MM.1S (cell line): ENCODE measurements around the gene PALM3.
"Not testable (repeated sequence)": the region's sequence is repeated elsewhere in the genome, so short reads cannot be mapped to it uniquely, and the experiment has no call there.

ENCODE experiments used
- DNase-seq: peaks from one replicate; pipeline ENCODE4 v3.0.0-alpha.2; 2015
- H2AFZ ChIP-seq: fragments of 300-600 bp; sonication (generic); 2 replicates; pipeline ENCODE4 v1.6.0; 2016; ENCODE audit warnings: antibody characterized with exemption, low read length
- H3F3A ChIP-seq: fragments of 300-600 bp; sonication (generic); 2 replicates; pipeline ENCODE4 v1.6.1; 2016; ENCODE audit warnings: mild to moderate bottlenecking, antibody characterized with exemption, low read length, moderate library complexity, mixed read lengths; ENCODE audit not compliant: insufficient read depth
- H3K27ac ChIP-seq: fragments of 300-600 bp; sonication (generic); 2 replicates; pipeline ENCODE4 v1.5.1; 2016; ENCODE audit warnings: mild to moderate bottlenecking, low read length
- H3K27me3 ChIP-seq: fragments of 300-600 bp; sonication (generic); replicated peaks from 2 replicates; pipeline ENCODE4 v1.6.0; 2016; ENCODE audit warnings: low read length; ENCODE audit not compliant: insufficient read depth
- H3K36me3 ChIP-seq: fragments of 300-600 bp; sonication (generic); replicated peaks from 2 replicates; pipeline ENCODE4 v1.6.1; 2016; ENCODE audit warnings: mild to moderate bottlenecking, low read length, mixed read lengths; ENCODE audit not compliant: insufficient read depth
- H3K4me1 ChIP-seq: fragments of 300-600 bp; sonication (generic); 2 replicates; pipeline ENCODE4 v1.6.1; 2016; ENCODE audit warnings: low read length, mixed read lengths
- H3K4me2 ChIP-seq: fragments of 300-600 bp; sonication (generic); 2 replicates; pipeline ENCODE4 v1.6.0; 2016; ENCODE audit warnings: low read depth, low read length
- H3K4me3 ChIP-seq: fragments of 300-600 bp; sonication (generic); 2 replicates; pipeline ENCODE4 v1.5.1; 2016; ENCODE audit warnings: low read length, mixed read lengths
- H3K79me2 ChIP-seq: fragments of 300-600 bp; sonication (generic); 2 replicates; pipeline ENCODE4 v1.6.1; 2016; ENCODE audit warnings: mixed run types, low read length, mixed read lengths
- H3K9ac ChIP-seq: fragments of 300-600 bp; sonication (generic); 2 replicates; pipeline ENCODE4 v1.6.1; 2016; ENCODE audit warnings: low read length, mixed read lengths
- H3K9me2 ChIP-seq: fragments of 300-600 bp; sonication (generic); replicated peaks from 2 replicates; pipeline ENCODE4 v1.6.1; 2016; ENCODE audit warnings: mild to moderate bottlenecking, low read length, mixed read lengths; ENCODE audit not compliant: insufficient read depth
- H3K9me3 ChIP-seq: fragments of 300-600 bp; sonication (generic); replicated peaks from 2 replicates; pipeline ENCODE4 v1.6.1; 2016; ENCODE audit warnings: mild to moderate bottlenecking, low read length, mixed read lengths; ENCODE audit not compliant: insufficient read depth
- H4K20me1 ChIP-seq: fragments of 300-600 bp; sonication (generic); 2 replicates; pipeline ENCODE4 v1.6.1; 2016; ENCODE audit warnings: mild to moderate bottlenecking, low read length, moderate library complexity, mixed read lengths; ENCODE audit not compliant: insufficient read depth
- CTCF ChIP-seq: fragments of 300-600 bp; sonication (generic); IDR thresholded peaks from 2 replicates; pipeline ENCODE4 v1.5.1; 2016; ENCODE audit warnings: antibody characterized with exemption, low read length, mixed read lengths
- EZH2 ChIP-seq: fragments of 300-600 bp; sonication (generic); optimal IDR thresholded peaks from 2 replicates; pipeline ENCODE3; 2017; ENCODE audit warnings: low read depth, mild to moderate bottlenecking, antibody characterized with exemption, low read length, mixed read lengths
- EZH2phosphoT487 ChIP-seq: fragments of 300-600 bp; sonication (generic); IDR thresholded peaks from 2 replicates; pipeline ENCODE4 v1.6.1; 2018; ENCODE audit warnings: antibody characterized with exemption, low read length

The PALM3 gene

GRCh38 chr19:14053500-14053899, 8.4 kb downstream of the PALM3 start:
- Histone ChIP-seq H2AFZ (no peak overlapping the region), H3K4me1 (no peaks in the 10 kb centered on the region), H4K20me1 (no peaks in the 10 kb centered on the region), H3K4me2 (no peak overlapping the region), H3K9ac (no peak overlapping the region), H3F3A (no peaks in the 10 kb centered on the region), H3K27ac (no peak overlapping the region), H3K9me2 (no peaks in the 10 kb centered on the region), H3K79me2 (no peaks in the 10 kb centered on the region), H3K9me3 (no peaks in the 10 kb centered on the region), H3K27me3 (peaks cover 17% of the 10 kb centered on the region), H3K36me3 (no peaks in the 10 kb centered on the region), H3K4me3 (no peak overlapping the region)
- DNase-seq = no peak
- TF ChIP-seq EZH2 (no peak), EZH2phosphoT487 (no peak), CTCF (no peak)

- H2AFZ ChIP-seq = no peak overlapping the region
These were observed 8.8 kb downstream of the PALM3 start for GRCh38 chr19:14053032-14053431.

DNA sequence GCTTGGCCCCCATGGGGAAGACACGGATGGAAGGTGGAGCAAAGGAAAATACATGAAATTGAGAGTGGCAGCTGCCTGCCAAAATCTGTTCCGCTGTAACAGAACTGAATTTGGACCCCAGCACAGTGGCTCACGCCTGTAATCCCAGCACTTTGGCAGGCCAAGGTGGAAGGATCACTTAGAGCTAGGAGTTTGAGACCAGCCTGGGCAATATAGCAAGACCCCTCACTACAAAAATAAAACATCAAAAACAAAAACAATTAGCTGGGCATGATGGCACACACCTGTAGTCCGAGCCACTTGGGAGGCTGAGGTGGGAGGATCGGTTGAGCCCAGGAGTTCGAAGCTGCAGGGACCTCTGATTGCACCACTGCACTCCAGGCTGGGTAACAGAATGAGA, 9.4 kb downstream of the PALM3 start:
- H3K27ac ChIP-seq = no peak overlapping the region
- no peaks in the 10 kb centered on the region for H3K4me1 ChIP-seq
- H3K79me2 ChIP-seq = no peaks in the 10 kb centered on the region
- no peaks in the 10 kb centered on the region for H3F3A ChIP-seq
- no peaks in the 10 kb centered on the region for H4K20me1 ChIP-seq
- H3K4me3 ChIP-seq = no peak overlapping the region
- TF ChIP-seq EZH2phosphoT487 = no peak
- H3K36me3 ChIP-seq = no peaks in the 10 kb centered on the region
- H3K4me2 ChIP-seq = no peak overlapping the region
- no peak overlapping the region for H2AFZ ChIP-seq
- peaks cover 8% of the 10 kb centered on the region; the same call in 1 of the 2 replicates for H3K27me3 ChIP-seq
- DNase-seq = no peak
- H3K9ac ChIP-seq = no peak overlapping the region
- no peaks in the 10 kb centered on the region for H3K9me2 ChIP-seq
- no peaks in the 10 kb centered on the region for H3K9me3 ChIP-seq

More at GRCh38 chr19:14053032-14053431, 8.8 kb downstream of the PALM3 start:
- Histone ChIP-seq H3K9me2 (no peaks in the 10 kb centered on the region), H3K4me1 (no peaks in the 10 kb centered on the region), H3K9me3 (no peaks in the 10 kb centered on the region), H3K27me3 (peaks cover 12% of the 10 kb centered on the region), H3K36me3 (no peaks in the 10 kb centered on the region), H3K27ac (no peak overlapping the region), H3K4me2 (no peak overlapping the region), H3K4me3 (no peak overlapping the region), H3K9ac (no peak overlapping the region), H4K20me1 (no peaks in the 10 kb centered on the region), H3F3A (no peaks in the 10 kb centered on the region), H3K79me2 (no peaks in the 10 kb centered on the region)
- no peak for TF ChIP-seq CTCF
- no peak for TF ChIP-seq EZH2
- TF ChIP-seq EZH2phosphoT487 = no peak
- no peak for DNase-seq

- no peaks in the 10 kb centered on the region for H3K79me2 ChIP-seq
- H3K27me3 ChIP-seq = peaks cover 8% of the 10 kb centered on the region; the same call in 1 of the 2 replicates
- no peak overlapping the region for H3K4me3 ChIP-seq
- no peak overlapping the region for H3K4me2 ChIP-seq
- TF ChIP-seq EZH2phosphoT487 (no peak), CTCF (no peak), EZH2 (no peak)
- DNase-seq = no peak
- H3K27ac ChIP-seq = no peak overlapping the region
- no peak overlapping the region for H3K9ac ChIP-seq
- H4K20me1 ChIP-seq = no peaks in the 10 kb centered on the region
- no peaks in the 10 kb centered on the region for H3K9me3 ChIP-seq
- H3K4me1 ChIP-seq = no peaks in the 10 kb centered on the region
- no peaks in the 10 kb centered on the region for H3K9me2 ChIP-seq
- no peaks in the 10 kb centered on the region for H3F3A ChIP-seq
- no peak overlapping the region for H2AFZ ChIP-seq
- no peaks in the 10 kb centered on the region for H3K36me3 ChIP-seq
These were observed 9.9 kb downstream of the PALM3 start for GRCh38 chr19:14051980-14052379.

DNA sequence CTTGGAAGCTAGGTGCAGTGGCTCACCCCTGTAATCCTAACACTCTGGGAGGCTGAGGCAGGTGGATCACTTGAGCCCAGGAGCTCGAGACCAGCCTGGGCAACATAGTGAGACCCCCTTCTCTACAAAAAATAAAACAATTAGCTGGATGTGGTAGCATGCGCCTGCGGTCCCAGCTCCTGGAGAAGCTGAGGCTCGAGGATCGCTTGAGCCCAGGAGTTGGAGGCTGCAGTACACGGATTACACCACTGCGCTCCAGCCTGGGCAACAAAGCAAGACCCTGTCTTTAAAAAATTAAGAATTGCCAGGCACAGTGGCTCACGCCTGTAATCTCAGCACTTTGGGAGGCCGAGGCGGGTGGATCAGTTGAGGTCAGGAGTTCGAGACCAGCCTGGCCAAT, 10.9 kb downstream of the PALM3 start:
- not testable (repeated sequence) for H3K27ac ChIP-seq, H2AFZ ChIP-seq, H3K9me2 ChIP-seq, H3F3A ChIP-seq, H3K79me2 ChIP-seq, H3K9me3 ChIP-seq, H3K9ac ChIP-seq, H4K20me1 ChIP-seq, H3K4me1 ChIP-seq, H3K4me3 ChIP-seq, H3K36me3 ChIP-seq, DNase-seq, H3K4me2 ChIP-seq, H3K27me3 ChIP-seq
